Nephron progenitor cell (in vitro differentiated cells): Measurements from ENCODE around the gene LARP1.

Source experiments
- DNase-seq: peaks from one replicate; pipeline ENCODE4 v3.0.0; 2021
- H3K27ac Mint-ChIP-seq: 2 replicates; pipeline ENCODE4 v1.8.0; 2021; ENCODE audit warnings: mild to moderate bottlenecking, moderate library complexity, mixed read lengths
- H3K27me3 Mint-ChIP-seq: 2 replicates; pipeline ENCODE4 v1.8.0; 2021; ENCODE audit warnings: mild to moderate bottlenecking, low read depth, mixed read lengths; ENCODE audit not compliant: poor library complexity
- H3K36me3 Mint-ChIP-seq: 2 replicates; pipeline ENCODE4 v1.8.0; 2021; ENCODE audit warnings: low read depth, mixed read lengths
- H3K4me1 Mint-ChIP-seq: 2 replicates; pipeline ENCODE4 v1.8.0; 2021; ENCODE audit warnings: mixed read lengths
- H3K4me3 Mint-ChIP-seq: 2 replicates; pipeline ENCODE4 v1.8.0; 2021; ENCODE audit warnings: mild to moderate bottlenecking, moderate library complexity, mixed read lengths
- H3K9me3 Mint-ChIP-seq: 2 replicates; pipeline ENCODE4 v1.8.0; 2021; ENCODE audit warnings: mild to moderate bottlenecking, moderate library complexity, mixed read lengths
- TF ChIP-seq, protein P1 (sequence below): fragments of 200-600 bp; sonication (generic); IDR thresholded peaks from 2 replicates; pipeline ENCODE4 v1.5.0; 2021; ENCODE audit warnings: antibody characterized with exemption

The LARP1 gene

DNA sequence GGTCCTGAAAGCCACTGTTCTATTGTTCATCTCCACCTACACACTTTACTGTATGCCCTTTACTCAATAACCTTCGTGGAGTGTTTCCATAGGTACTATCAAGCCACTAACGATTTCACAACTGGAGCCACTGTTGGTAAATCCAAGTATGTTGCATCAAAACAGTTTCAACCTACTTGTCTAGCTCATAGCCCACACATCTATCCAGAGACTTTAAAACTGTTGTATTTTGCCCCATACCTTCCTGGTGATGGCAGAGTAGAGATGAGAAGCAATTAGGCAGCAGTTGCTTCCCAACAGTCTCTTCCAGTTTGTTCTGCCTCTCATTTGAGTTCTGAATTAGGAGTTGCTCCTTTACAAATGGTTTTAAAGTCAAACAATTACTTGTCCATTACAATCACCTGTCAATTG, 94.6 kb downstream of the LARP1 start:
- DNase-seq = no peak
- Mint-ChIP-seq H3K4me3 (peak overlapping the region; percentile 85), H3K27me3 (no peaks in the 10 kb centered on the region), H3K9me3 (no peaks in the 10 kb centered on the region), H3K4me1 (peaks cover 51% of the 10 kb centered on the region), H3K27ac (peak overlapping the region; percentile 98), H3K36me3 (peaks cover 10% of the 10 kb centered on the region)
- TF ChIP-seq, protein P1, sequence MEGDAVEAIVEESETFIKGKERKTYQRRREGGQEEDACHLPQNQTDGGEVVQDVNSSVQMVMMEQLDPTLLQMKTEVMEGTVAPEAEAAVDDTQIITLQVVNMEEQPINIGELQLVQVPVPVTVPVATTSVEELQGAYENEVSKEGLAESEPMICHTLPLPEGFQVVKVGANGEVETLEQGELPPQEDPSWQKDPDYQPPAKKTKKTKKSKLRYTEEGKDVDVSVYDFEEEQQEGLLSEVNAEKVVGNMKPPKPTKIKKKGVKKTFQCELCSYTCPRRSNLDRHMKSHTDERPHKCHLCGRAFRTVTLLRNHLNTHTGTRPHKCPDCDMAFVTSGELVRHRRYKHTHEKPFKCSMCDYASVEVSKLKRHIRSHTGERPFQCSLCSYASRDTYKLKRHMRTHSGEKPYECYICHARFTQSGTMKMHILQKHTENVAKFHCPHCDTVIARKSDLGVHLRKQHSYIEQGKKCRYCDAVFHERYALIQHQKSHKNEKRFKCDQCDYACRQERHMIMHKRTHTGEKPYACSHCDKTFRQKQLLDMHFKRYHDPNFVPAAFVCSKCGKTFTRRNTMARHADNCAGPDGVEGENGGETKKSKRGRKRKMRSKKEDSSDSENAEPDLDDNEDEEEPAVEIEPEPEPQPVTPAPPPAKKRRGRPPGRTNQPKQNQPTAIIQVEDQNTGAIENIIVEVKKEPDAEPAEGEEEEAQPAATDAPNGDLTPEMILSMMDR = no peak

GRCh38 chr5:154850255-154851062, 95.3 kb downstream of the LARP1 start, which contains the start of gene FAXDC2:
Gene FAXDC2 (minus strand): TSS chr5:154850603. CDS start chr5:154838178, 12,425 bp downstream.
- Mint-ChIP-seq H3K36me3 (peaks cover 6% of the 10 kb centered on the region), H3K27me3 (no peaks in the 10 kb centered on the region), H3K4me3 (peak within 1 kb of the TSS; percentile 85), H3K4me1 (peaks cover 50% of the 10 kb centered on the region), H3K27ac (peak within 1 kb of the TSS; percentile 98), H3K9me3 (no peaks in the 10 kb centered on the region)
- TF ChIP-seq, protein P1 = no peak
- DNase-seq = peak; percentile 72

DNA sequence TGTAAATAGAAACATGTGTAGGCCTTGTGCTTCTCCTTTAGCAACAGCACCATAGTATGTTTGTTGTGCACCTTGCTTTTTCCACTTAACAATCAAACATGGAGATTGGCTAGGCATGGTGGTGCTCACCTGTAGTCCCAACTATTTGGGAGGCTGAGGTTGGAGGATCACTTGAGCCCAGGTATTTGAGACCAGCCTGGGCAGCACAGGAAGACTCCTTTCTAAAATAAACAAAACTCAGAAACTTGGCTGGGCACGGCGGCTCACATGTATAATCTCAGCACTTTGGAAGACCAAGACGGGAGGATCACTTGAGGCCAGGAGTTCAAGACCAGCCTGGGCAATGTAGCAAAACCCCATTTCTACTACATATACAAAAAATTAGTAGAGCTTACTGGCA, 96.2 kb downstream of the LARP1 start:
- peak overlapping the region; percentile 98 for H3K27ac Mint-ChIP-seq
- peaks cover under 1% of the 10 kb centered on the region for H3K36me3 Mint-ChIP-seq
- H3K4me3 Mint-ChIP-seq = peak overlapping the region; percentile 85
- no peak for DNase-seq
- H3K9me3 Mint-ChIP-seq = no peaks in the 10 kb centered on the region
- peaks cover 58% of the 10 kb centered on the region for H3K4me1 Mint-ChIP-seq
- H3K27me3 Mint-ChIP-seq = no peaks in the 10 kb centered on the region
- TF ChIP-seq, protein P1 = no peak

DNA sequence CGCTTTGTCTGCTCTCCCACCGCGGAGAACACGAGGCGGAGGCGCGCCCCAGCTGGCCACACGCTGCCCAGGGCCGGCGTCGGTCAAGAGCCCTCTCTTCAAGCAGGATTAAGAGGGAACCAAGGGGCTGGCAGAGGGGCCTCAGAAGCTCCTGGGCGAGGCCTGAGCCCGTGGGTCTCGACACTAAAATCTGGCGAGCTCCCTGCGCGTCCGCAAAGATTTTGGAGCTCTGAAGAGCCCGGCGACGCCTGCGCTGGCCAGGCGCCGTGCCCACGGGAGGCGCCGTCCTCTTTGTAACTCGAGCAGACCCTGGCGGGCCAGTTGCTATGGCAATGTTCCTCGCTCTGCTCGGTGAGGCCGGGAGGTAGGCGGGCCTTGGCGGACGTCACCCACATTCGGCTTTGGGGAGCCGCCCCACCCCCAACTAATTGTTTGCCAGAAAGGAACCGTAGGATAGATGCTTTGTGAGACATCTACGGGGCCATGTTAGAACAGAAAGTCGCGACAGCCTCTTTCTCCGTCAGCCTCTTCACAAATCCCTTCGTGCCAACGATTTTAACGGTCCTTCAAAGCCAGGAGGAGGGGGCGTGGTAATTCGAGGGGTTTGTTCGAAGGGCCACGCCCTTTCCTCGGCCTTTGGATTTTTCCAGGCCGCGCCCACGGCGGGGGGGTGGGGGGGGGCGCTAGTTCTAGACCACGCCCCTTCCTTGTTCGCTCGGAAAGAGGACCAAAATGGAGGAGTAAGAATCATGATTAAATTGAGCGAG, 102.5 kb downstream of the LARP1 start:
- Mint-ChIP-seq H3K27ac (peak overlapping the region; percentile 100), H3K4me3 (peak overlapping the region; percentile 96), H3K36me3 (peaks cover 13% of the 10 kb centered on the region), H3K9me3 (no peaks in the 10 kb centered on the region), H3K27me3 (no peaks in the 10 kb centered on the region), H3K4me1 (peaks cover 64% of the 10 kb centered on the region)
- DNase-seq = peak; percentile 93
- TF ChIP-seq, protein P1 = no peak

DNA sequence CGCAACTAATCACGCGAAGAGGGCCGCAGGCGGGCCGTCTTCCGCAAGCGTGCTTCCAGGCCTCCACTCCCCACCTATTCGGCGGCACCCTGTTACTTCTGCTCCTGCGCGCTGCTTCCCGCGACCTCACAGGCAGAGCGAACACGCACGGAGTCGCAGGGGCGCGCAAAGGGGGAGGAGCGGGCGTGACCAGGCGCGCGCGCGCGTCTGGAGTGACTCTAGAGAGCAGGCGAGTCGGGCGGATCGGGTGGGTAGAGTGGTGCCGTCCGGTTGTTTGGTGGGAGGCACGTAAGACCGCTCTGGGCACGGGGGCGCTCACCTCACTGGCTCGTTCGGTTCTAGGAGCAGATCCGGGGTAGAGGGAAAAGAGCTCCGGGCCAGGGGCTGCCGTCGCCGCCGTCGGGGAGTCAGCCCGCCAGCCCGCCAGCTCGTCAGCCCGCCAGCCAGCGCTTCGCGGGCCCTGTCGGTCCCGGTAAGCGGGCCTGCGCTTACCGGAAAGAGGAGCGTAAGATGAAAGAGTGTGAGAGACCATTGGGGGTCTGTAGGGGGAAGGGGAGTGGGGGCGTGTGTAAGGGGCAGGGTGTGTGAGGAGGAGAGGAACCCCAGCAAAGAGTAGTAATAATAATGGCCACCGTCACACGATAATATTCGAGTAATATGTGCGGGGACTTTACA, 103.3 kb downstream of the LARP1 start, which contains the start of gene CNOT8:
Gene CNOT8 (plus strand): TSS at position 331 of the 675 bp plus-strand sequence. CDS start 4,652 bp downstream, outside the sequence.
- peaks cover 67% of the 10 kb centered on the region for H3K4me1 Mint-ChIP-seq
- peaks cover 20% of the 10 kb centered on the region for H3K36me3 Mint-ChIP-seq
- TF ChIP-seq, protein P1 = no peak
- DNase-seq = peak; percentile 97
- no peaks in the 10 kb centered on the region for H3K27me3 Mint-ChIP-seq
- H3K27ac Mint-ChIP-seq = peak within 1 kb of the TSS; percentile 100
- no peaks in the 10 kb centered on the region for H3K9me3 Mint-ChIP-seq
- peak within 1 kb of the TSS; percentile 96 for H3K4me3 Mint-ChIP-seq
